Heart right ventricle (tissue), 16 donors: ENCODE results near the gene FILIP1L. TPM values are rescaled to one million over a fixed set of nuclear protein-coding genes. Genes with fewer than 3 reads are reported as not detected.

Experiments
- ATAC-seq, 8 donors: fragments of 200-7000 bp; cut with Tn5 transposase; one replicate each; pipeline ENCODE4 v1.9.1; 2020; ENCODE audit warnings: mild to moderate bottlenecking in 8 of 8, moderate library complexity in 8 of 8, moderate number of reproducible peaks in 1 of 8
- DNase-seq, 2 donors: peaks; one replicate each; pipeline ENCODE4 v3.0.0-alpha.2; 2020
- H3K27ac ChIP-seq, 10 donors: fragments of 200-600 bp; sonication (generic) in 2 of 10; one replicate each; pipeline versions ENCODE4 v1.5.0 to v1.8.0; 2020 to 2022; ENCODE audit warnings: mild to moderate bottlenecking in 3 of 10
- H3K27me3 ChIP-seq, 7 donors: fragments of 200-600 bp; one replicate each; pipeline ENCODE4 v1.8.0; 2021 to 2022; ENCODE audit warnings: mild to moderate bottlenecking in 2 of 7
- H3K36me3 ChIP-seq, 9 donors: fragments of 200-600 bp; sonication (generic) in 1 of 9; one replicate each; pipeline versions ENCODE4 v1.5.0 to v1.8.0; 2020 to 2022; ENCODE audit warnings: mild to moderate bottlenecking in 2 of 9
- H3K4me1 ChIP-seq, 9 donors: fragments of 200-600 bp; sonication (generic) in 1 of 9; one replicate each; pipeline versions ENCODE4 v1.5.0 to v1.8.0; 2020 to 2022; ENCODE audit warnings: mild to moderate bottlenecking in 4 of 9
- H3K4me3 ChIP-seq, 10 donors: fragments of 200-600 bp; sonication (generic) in 2 of 10; one replicate each; pipeline versions ENCODE4 v1.5.0 to v1.8.0; 2020 to 2022; ENCODE audit warnings: mild to moderate bottlenecking in 7 of 10, moderate library complexity in 2 of 10
- H3K9me3 ChIP-seq, 11 donors: fragments of 200-600 bp in 10 of 11; sonication (generic) in 2 of 11; one replicate each; pipeline versions ENCODE4 v1.5.0 to v1.8.0; 2013 to 2022; ENCODE audit warnings: mild to moderate bottlenecking in 2 of 11, control low read depth in 1 of 11, moderate library complexity in 1 of 11
- CTCF ChIP-seq, 9 donors: fragments of 200-600 bp; sonication (generic) in 2 of 9; IDR thresholded peaks; one replicate each; pipeline versions ENCODE4 v1.5.0 to v1.8.0; 2021 to 2022; ENCODE audit warnings: antibody characterized with exemption in 9 of 9, mild to moderate bottlenecking in 5 of 9, moderate library complexity in 1 of 9
- WGBS, 2 donors: extraction: QIAGEN DNeasy Blood & Tissue Kit; methylation state at CpG; one replicate each; pipeline ENCODE4 v1.1.7; 2013; ENCODE audit warnings: inconsistent platforms in 1 of 2; 5-methylcytosine and 5-hydroxymethylcytosine counted together
- intact Hi-C, 10 donors: fragments of 100-400 bp; cut with DNase I; formaldehyde crosslinking; loops; one replicate each; pipeline versions ENCODE4 v1.11.1 to v1.14.2; 2022
- polyA plus RNA-seq, 2 donors: library from polyadenylated mRNA; stranded (reverse); fragments of 200-250 nt; gene quantifications; one replicate each; pipeline ENCODE4 v1.2.3, GENCODE V29; 2013
- total RNA-seq, 10 donors: library from RNA; stranded (reverse); fragmentation: NEBNext Ultra II Directional in 3 of 10; extraction: Animal tissue kit (Norgen Biotek cat#: 25700) in 3 of 10; gene quantifications; one replicate each; pipeline versions ENCODE4 v1.2.1 to v1.2.4, GENCODE V29; 2021 to 2023
- donor health status: Arrhythmogenic right ventricular cardiomyopathy.
- donor health status: ischemic (EF 13 %, LVEDD 7.1; RV severe dilation, severe dysfunction).
- donor health status: healthy with polysubstance abuse.
- donor health status: DM: no; HTN: yes; CAD: no.
- donor health status: DM: no; HTN: no; CAD: no.
- donor health status: ischemic (EF 25% LVEDD 6.9; RV normal size, moderate dysfunction).
- donor health status: ischemic (EF 25% LVEDD 5.7; RV mildly dilated, moderate dysfunction).
- donor health status: healthy.
- donor health status: DM: yes; HTN: yes; CAD: no.
- donor health status: Ischemic cardiomyopathy.
- donor health status: ischemic (EF 35%, LVEDD 5.7; RV mildly dilated, moderate dysfunction).
- donor health status: nonischemic (EF 11% LVEDD 7.7; RV severe dilation, severe dysfunction).
- donor health status: DM: yes; HTN: yes; CAD: no.
- donor health status: PGD.
- donor health status: ischemic (EF 29% LVEDD 5.4; RV normal size, mild dysfunction).
- donor health status: nonischemic (EF 23%, LVEDD 6.1; RV moderate dilation, normal function).

FILIP1L gene
- total and polyA plus RNA-seq, 12 donors, result 15.9 to 134 (median 64.3) TPM

GRCh38 chr3:100105501-100105900 lies 8.8 kb downstream of the FILIP1L start:
- Histone ChIP-seq H3K9me3 (no peaks in the 10 kb centered on the region), H3K4me3 (no peak overlapping the region), H3K36me3 (no peaks in the 10 kb centered on the region), H3K4me1 (peaks cover 4 to 69% (median 49%) of the 10 kb centered on the region in 9 donors), H3K27me3 (no peaks in the 10 kb centered on the region), H3K27ac (peak overlapping the region in 5 of 10 donors; percentile 20 to 71 (median 52))
- DNase-seq (no peak), ATAC-seq (no peak)
- 89 to 94% methylated on average over 1 of the region's 1 CpG for WGBS, 2 donors
- intact Hi-C loops, result no loop called here
- TF ChIP-seq CTCF (IDR thresholded peaks at IDR 0.05), result no peak

GRCh38 chr3:100104817-100105413 lies 9.4 kb downstream of the FILIP1L start:
- intact Hi-C loops, result no loop called here
- TF ChIP-seq CTCF (IDR thresholded peaks at IDR 0.05), result no peak
- Histone ChIP-seq H3K9me3 (no peaks in the 10 kb centered on the region), H3K4me1 (peaks cover 4 to 64% (median 53%) of the 10 kb centered on the region in 9 donors), H3K27me3 (no peaks in the 10 kb centered on the region), H3K4me3 (no peak overlapping the region), H3K36me3 (no peaks in the 10 kb centered on the region), H3K27ac (peak overlapping the region in 5 of 10 donors; percentile 20 to 71 (median 52))
- ATAC-seq (no peak), DNase-seq (no peak)

GRCh38 chr3:100104442-100104798 lies 9.9 kb downstream of the FILIP1L start:
- peaks cover 4 to 68% (median 58%) of the 10 kb centered on the region in 9 donors for H3K4me1 ChIP-seq
- no peaks in the 10 kb centered on the region for H3K9me3 ChIP-seq
- H3K27ac ChIP-seq, result peak overlapping the region in 6 of 10 donors; percentile 7 to 80 (median 69)
- no peak for ATAC-seq
- no peak for TF ChIP-seq CTCF (IDR thresholded peaks at IDR 0.05)
- WGBS, 2 donors, result 83% methylated on average over 2 of the region's 2 CpGs
- H3K27me3 ChIP-seq, result no peaks in the 10 kb centered on the region
- no peaks in the 10 kb centered on the region for H3K36me3 ChIP-seq
- no peak overlapping the region for H3K4me3 ChIP-seq
- DNase-seq, result no peak
- intact Hi-C loops, result no loop called here

GRCh38 chr3:100103558-100104441 lies 10.5 kb downstream of the FILIP1L start:
- Histone ChIP-seq H3K36me3 (no peaks in the 10 kb centered on the region), H3K4me3 (no peak overlapping the region), H3K4me1 (peaks cover 4 to 73% (median 64%) of the 10 kb centered on the region in 9 donors), H3K27me3 (no peaks in the 10 kb centered on the region), H3K27ac (peak overlapping the region in 8 of 10 donors; percentile 23 to 80 (median 72)), H3K9me3 (no peaks in the 10 kb centered on the region)
- ATAC-seq, result peak in 6 of 8 donors; percentile 13 to 44 (median 24)
- no peak for DNase-seq
- intact Hi-C loops, result no loop called here
- WGBS, 2 donors, result 92 to 93% methylated on average over 4 of the region's 4 CpGs
- TF ChIP-seq CTCF (IDR thresholded peaks at IDR 0.05), result no peak
